Adrenal gland (tissue), 5 donors: Measurements from ENCODE around the gene EDNRA.

Source experiments
- CTCF ChIP-seq, 6 experiments: fragments of 450-650 bp in 4 of 6; fragments of 200-600 bp in 2 of 6; sonication (generic) in 1 of 6; IDR thresholded peaks; 1 replicate in 5 of 6; 2 replicates in 1 of 6; pipeline versions ENCODE4 v1.5.1 to v1.8.0; 2016 to 2021; ENCODE audit warnings: antibody characterized with exemption in 6 of 6, mild to moderate bottlenecking in 2 of 6, moderate library complexity in 1 of 6
- POLR2A ChIP-seq, 2 donors: fragments of 450-650 bp; IDR thresholded peaks; one replicate each; pipeline ENCODE4 v1.6.1; 2017; ENCODE audit warnings: antibody characterized with exemption in 2 of 2, mild to moderate bottlenecking in 2 of 2, moderate library complexity in 1 of 2
- donor health status: DM: no; HTN: no; CAD: no.

- TF ChIP-seq CTCF (IDR thresholded peaks at IDR 0.05) (no peak), POLR2A (IDR thresholded peaks at IDR 0.05) (no peak)
These were observed at the start of gene EDNRA for GRCh38 chr4:147480891-147481576.
